LHCN-M2 (cell line): ENCODE results near the gene PARP4. TPM values are rescaled to one million over a fixed set of nuclear protein-coding genes. Genes with fewer than 3 reads are reported as not detected.
"Not testable (repeated sequence)": the region's sequence is repeated elsewhere in the genome, so short reads cannot be mapped to it uniquely, and the experiment has no call there.

Source experiments
- DNase-seq: peaks from one replicate; pipeline ENCODE4 v3.0.0-alpha.2; 2012; ENCODE audit warnings: low read depth
- total RNA-seq: library from RNA; depleted of rRNA; stranded (reverse); fragments of >200 nt; gene quantifications from 2 replicates; pipeline ENCODE4 v1.2.3, GENCODE V29; 2014

PARP4 gene
- total RNA-seq, 1 experiment from 2014 or later, result 65.0 TPM

DNA sequence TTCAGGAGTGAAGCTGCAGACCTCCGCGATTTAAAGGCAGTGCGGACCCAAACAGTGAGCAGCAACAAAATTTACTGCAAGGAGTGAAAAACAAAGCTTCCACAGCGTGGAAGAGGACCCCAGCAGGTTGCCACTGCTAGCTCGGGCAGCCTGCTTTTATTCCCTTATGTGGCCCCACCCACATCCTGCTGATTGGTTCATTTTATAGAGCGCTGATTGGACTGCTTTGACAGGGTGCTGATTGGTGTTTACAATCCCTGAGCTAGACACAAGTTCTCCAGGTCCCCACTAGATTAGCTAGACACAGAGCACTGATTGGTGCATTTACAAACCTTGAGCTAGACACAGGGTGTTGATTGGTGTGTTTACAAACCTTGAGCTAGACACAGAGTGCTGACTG lies 6.3 kb downstream of the PARP4 start:
- not testable (repeated sequence) for DNase-seq

DNA sequence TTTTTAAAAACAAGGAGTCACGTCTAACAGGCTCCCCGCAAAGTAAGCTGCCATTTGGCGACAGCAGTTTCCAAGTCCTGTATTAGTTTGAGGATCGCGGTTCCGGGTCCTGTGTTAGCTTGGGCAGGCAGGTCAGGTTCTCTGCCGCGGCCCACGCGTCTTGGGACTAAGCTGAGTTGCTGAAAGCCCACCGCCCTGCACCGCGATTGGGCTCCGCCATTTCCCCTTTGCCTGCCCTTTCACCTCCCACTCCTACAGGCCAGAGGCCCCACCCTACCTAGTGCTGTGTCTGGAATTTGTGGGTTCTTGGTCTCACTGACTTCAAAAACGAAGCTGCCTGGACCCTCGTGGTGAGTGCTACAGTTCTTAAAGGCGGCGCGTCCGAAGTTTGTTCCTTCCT lies 6.8 kb downstream of the PARP4 start:
- no peak for DNase-seq

- no peak for DNase-seq
Measured at GRCh38 chr13:24505256-24505655, 7.3 kb downstream of the PARP4 start.

- DNase-seq, result no peak
Measured at GRCh38 chr13:24503379-24503696, 9.2 kb downstream of the PARP4 start.

- DNase-seq, result peak; percentile 71
Measured at GRCh38 chr13:24502533-24503378, 9.8 kb downstream of the PARP4 start.

- DNase-seq, result peak; percentile 65
Measured at GRCh38 chr13:24500977-24501376, 11.6 kb downstream of the PARP4 start.

- no peak for DNase-seq
Measured at GRCh38 chr13:24497742-24498141, 14.8 kb downstream of the PARP4 start.

GRCh38 chr13:24496295-24496694 lies 16.3 kb downstream of the PARP4 start:
- not testable (repeated sequence) for DNase-seq

DNA sequence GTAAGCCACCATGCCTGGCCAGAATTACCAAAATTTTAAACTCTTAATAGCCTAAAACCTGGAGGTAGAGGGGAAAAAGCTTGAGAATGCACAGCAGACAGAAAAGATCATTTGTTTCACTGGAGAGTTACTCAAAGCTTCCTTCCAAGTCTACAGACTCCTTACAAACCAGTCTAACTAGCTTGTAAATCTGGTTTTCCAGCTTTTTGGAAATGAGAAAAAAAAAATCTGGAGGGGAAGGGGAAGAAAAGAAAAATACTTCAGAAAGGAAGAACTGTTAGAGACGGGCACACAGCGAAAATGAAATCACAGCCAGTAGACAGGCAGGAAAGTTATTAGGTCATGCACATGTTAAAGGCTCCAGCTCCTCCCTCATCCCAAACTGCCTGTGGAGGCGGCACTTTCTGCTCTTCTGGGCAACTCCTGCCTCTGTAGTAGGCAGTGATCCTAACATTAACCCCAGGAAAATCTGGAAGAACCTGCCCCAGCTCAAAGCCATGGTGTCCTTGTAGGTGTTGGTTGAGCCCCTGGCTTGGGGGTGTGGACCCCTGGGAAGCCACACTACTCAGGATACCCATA lies 17.3 kb downstream of the PARP4 start:
- DNase-seq, result no peak

DNA sequence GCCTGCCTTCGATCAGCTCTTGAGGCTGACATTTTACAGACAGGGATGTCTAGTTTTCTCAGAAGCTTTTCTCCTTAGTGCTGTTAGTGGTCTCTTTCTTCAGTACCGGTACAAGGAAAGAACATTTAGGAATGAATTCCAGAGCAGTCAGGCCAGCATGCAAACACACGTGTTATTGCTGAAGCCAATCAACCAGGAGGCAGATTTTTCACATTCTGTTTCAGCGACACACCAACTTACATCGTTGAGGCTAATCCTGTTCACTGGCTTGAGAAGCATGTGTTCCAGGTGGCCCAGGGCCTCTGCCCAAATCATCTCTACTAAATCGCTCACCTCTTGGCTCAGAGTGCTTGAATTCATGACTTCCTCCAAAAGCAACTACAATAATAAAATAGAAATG lies 19.2 kb downstream of the PARP4 start:
- DNase-seq, result no peak

GRCh38 chr13:24491845-24492244 lies 20.7 kb downstream of the PARP4 start:
- DNase-seq, result no peak

DNA sequence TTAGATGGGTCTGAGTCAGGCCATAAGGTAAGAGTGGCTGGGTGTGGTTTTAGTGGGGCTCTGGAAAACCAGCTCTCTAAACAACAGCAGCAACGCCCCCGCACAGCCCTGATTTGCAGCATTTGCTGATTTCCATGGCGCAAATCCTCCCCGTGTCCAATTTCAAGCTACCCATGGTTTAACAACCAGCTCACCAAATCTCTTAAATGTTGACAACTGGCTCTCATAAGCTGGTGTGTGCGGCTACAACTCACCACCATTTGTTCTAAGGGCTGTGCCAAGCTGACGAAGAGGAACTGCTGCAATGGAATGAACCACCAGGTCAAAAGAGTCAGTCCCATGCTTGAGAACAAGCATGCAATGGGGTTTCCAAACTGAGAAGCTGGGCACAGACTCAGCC lies 22.9 kb downstream of the PARP4 start:
- no peak for DNase-seq

- not testable (repeated sequence) for DNase-seq
Measured at GRCh38 chr13:24488092-24488491, 24.5 kb downstream of the PARP4 start.

DNA sequence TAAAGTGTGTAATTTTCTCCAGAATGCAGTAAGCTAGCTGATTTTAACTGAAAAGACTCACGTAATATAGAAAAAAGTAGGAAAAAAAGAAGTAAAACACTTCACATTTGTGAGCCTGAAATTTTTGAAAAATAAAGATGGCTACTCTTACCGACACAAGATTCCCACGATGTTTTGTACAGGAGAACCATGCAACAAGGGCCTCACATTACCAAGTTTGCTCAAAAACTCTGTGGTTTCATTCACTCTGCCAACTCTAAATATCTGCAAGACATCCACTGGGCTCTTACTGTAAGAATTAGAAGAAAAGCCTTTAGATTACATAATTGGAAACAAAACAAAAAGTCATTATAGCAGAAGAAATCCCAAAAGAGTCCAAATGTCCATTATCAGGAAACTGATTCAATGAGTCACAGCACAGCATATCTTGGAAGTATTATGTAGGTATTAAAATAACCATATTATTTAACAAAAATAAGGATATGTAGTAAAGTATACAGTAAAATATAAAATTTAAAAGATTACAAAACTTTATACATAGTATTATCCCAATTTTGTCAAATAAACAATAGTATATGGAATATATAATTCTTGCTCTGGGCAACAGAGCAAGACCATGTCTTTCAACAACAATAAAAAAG lies 26.4 kb downstream of the PARP4 start:
- DNase-seq, result not testable (repeated sequence)

GRCh38 chr13:24473686-24474085 lies 38.9 kb downstream of the PARP4 start:
- peak; percentile 39 for DNase-seq

GRCh38 chr13:24472129-24472528 lies 40.4 kb downstream of the PARP4 start:
- not testable (repeated sequence) for DNase-seq

GRCh38 chr13:24463078-24463477 lies 49.5 kb downstream of the PARP4 start:
- no peak for DNase-seq

GRCh38 chr13:24460256-24460655 lies 52.3 kb downstream of the PARP4 start:
- no peak for DNase-seq

- DNase-seq, result no peak
Measured at GRCh38 chr13:24459726-24460125, 52.9 kb downstream of the PARP4 start.

- peak; percentile 39 for DNase-seq
Measured at GRCh38 chr13:24459234-24459633, 53.3 kb downstream of the PARP4 start.

DNA sequence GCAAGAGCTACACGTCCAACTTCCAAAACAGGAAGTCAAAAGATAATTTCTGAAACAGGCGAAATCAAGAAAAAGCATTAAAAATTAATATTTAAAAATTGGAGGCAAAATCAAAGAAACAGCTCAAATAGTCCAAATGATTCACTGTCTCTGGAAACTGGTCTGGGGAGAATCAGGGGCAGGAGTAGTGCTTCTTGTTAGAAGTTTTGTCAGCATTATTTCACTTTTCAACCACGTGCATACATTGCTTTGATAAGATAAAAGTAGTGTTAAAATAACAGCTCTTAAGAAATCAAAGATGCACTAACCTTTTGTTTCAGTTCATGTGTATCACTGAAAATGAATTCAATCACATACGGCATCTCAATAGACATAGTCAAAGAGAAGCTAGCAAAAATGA lies 53.8 kb downstream of the PARP4 start:
- DNase-seq, result no peak

DNA sequence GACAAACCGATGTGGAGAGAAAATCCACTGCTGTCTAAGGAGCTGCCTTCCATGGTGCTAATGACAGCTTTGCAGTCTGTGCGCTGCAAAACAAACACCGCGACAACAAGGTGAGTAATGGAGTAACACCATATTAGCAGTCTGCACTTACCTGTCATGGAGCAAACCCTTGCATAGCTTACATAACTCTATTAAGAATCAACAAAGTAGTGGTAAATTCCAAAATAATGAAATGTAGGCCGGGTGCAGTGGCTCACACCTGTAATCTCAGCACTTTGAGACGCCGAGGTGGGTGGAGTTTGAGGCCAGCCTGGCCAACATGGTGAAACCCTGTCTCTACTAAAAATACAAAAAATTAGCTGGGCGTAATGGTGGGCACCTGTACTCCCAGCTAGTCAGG lies 56.2 kb downstream of the PARP4 start:
- no peak for DNase-seq

GRCh38 chr13:24454056-24454455 lies 58.5 kb downstream of the PARP4 start:
- DNase-seq, result no peak
